Measurements from ENCODE around the gene OR6C2.

GRCh38 chr12:55407866-55408265 lies 36.0 kb upstream of the OR6C2 start:
- TF ChIP-seq CTCF (IDR thresholded peaks at IDR 0.05) (no peak), ZFX (IDR thresholded peaks at IDR 0.05; ENCODE audit: borderline replicate concordance) (no peak)

All from 22Rv1 (cell line).